WTC11 (cell line): ENCODE data around the gene APOD.

Experiments
- ATF2 ChIP-seq: sonication (generic); formaldehyde crosslinking; IDR thresholded peaks from 2 replicates; pipeline ENCODE4 v1.8.1; 2022; ENCODE audit warnings: low read depth, missing genetic modification reagents, borderline replicate concordance
- ETV6 ChIP-seq: sonication (generic); formaldehyde crosslinking; IDR thresholded peaks from 2 replicates; pipeline ENCODE4 v1.8.1; 2022; ENCODE audit warnings: mild to moderate bottlenecking, missing genetic modification reagents

- no peak for TF ChIP-seq ETV6
- no peak for TF ChIP-seq ATF2 (CRISPR knock-in tag)
These were observed 23.9 kb downstream of the APOD start for GRCh38 chr3:195559723-195560409.
